Smooth muscle cell (in vitro differentiated cells): Measurements from ENCODE around the gene ZDHHC9. TPM values are rescaled to one million over a fixed set of nuclear protein-coding genes. Genes with fewer than 3 reads are reported as not detected.

Experiments
- DNase-seq: peaks from one replicate; lab custom pipeline; 2025; ENCODE audit not compliant: unreplicated experiment; lab: John Stamatoyannopoulos, UW
- H2AFZ ChIP-seq: fragments of 200-600 bp; sonication (generic); 2 replicates; pipeline ENCODE4 v1.6.0; 2016; ENCODE audit warnings: antibody characterized with exemption, low read depth, mild to moderate bottlenecking
- H3F3A ChIP-seq: fragments of 200-600 bp; sonication (generic); 2 replicates; pipeline ENCODE4 v1.6.0; 2017; ENCODE audit warnings: antibody characterized with exemption, low read depth
- H3K27ac ChIP-seq: fragments of 200-600 bp; sonication (generic); 2 replicates; pipeline ENCODE4 v1.5.1; 2016; ENCODE audit warnings: low read depth, mild to moderate bottlenecking
- H3K27me3 ChIP-seq: fragments of 200-600 bp; sonication (generic); 2 replicates; pipeline ENCODE4 v1.6.1; 2016; ENCODE audit warnings: low read depth, mild to moderate bottlenecking
- H3K36me3 ChIP-seq: fragments of 200-600 bp; sonication (generic); 2 replicates; pipeline ENCODE4 v1.5.1; 2016; ENCODE audit warnings: low read depth
- H3K4me1 ChIP-seq: fragments of 200-600 bp; sonication (generic); 2 replicates; pipeline ENCODE4 v1.5.1; 2016; ENCODE audit warnings: low read depth
- H3K4me2 ChIP-seq: fragments of 200-600 bp; sonication (generic); 2 replicates; pipeline ENCODE4 v1.6.0; 2016; ENCODE audit warnings: mild to moderate bottlenecking
- H3K4me3 ChIP-seq: fragments of 200-600 bp; sonication (generic); 2 replicates; pipeline ENCODE4 v1.5.1; 2016; ENCODE audit warnings: mild to moderate bottlenecking
- H3K79me2 ChIP-seq: fragments of 200-600 bp; sonication (generic); 2 replicates; pipeline ENCODE4 v1.6.0; 2016; ENCODE audit warnings: low read depth, mild to moderate bottlenecking
- H3K9ac ChIP-seq: fragments of 200-600 bp; sonication (generic); 2 replicates; pipeline ENCODE4 v1.6.0; 2016; ENCODE audit warnings: low read depth
- H3K9me3 ChIP-seq: fragments of 200-600 bp; sonication (generic); replicated peaks from 2 replicates; pipeline ENCODE4 v1.5.1; 2016; ENCODE audit warnings: low read depth
- H4K20me1 ChIP-seq: fragments of 200-600 bp; sonication (generic); 2 replicates; pipeline ENCODE4 v1.6.0; 2016; ENCODE audit warnings: low read depth
- CTCF ChIP-seq: fragments of 200-600 bp; sonication (generic); IDR thresholded peaks from 2 replicates; pipeline ENCODE4 v1.5.1; 2017; ENCODE audit warnings: borderline replicate concordance, mild to moderate bottlenecking, antibody characterized with exemption; ENCODE audit not compliant: insufficient read depth, poor library complexity, severe bottlenecking
- WGBS: methylation state at CpG from one replicate; pipeline ENCODE4 v1.1.7; 2016; ENCODE audit warnings: low lambda C conversion rate; 5-methylcytosine and 5-hydroxymethylcytosine counted together
- polyA plus RNA-seq: library from polyadenylated mRNA; unstranded; fragments of >200 nt; fragmentation: Nextera tagmentation; extraction: Ambion mirVana; gene quantifications from 2 replicates; pipeline ENCODE4 v1.2.1, GENCODE V29; 2016
- total RNA-seq: library from RNA; depleted of rRNA; stranded (reverse); fragments of >200 nt; gene quantifications from 2 replicates; pipeline ENCODE4 v1.2.3, GENCODE V29; 2014

ZDHHC9 gene
- total and polyA plus RNA-seq, 2 experiments from 2014 or later, result 44.3 to 45.7 TPM

- no peaks in the 10 kb centered on the region for H3F3A ChIP-seq
- H3K27ac ChIP-seq, result no peak overlapping the region
- no peaks in the 10 kb centered on the region for H3K4me1 ChIP-seq
- H4K20me1 ChIP-seq, result no peaks in the 10 kb centered on the region
- no peaks in the 10 kb centered on the region for H3K36me3 ChIP-seq
- no peaks in the 10 kb centered on the region for H3K9me3 ChIP-seq
- no peak overlapping the region for H3K4me2 ChIP-seq
- H3K79me2 ChIP-seq, result no peaks in the 10 kb centered on the region
- H3K9ac ChIP-seq, result no peak overlapping the region
- DNase-seq, result no peak
- H3K4me3 ChIP-seq, result no peak overlapping the region
- 79% methylated on average over 3 of the region's 3 CpGs for WGBS
- no peaks in the 10 kb centered on the region for H3K27me3 ChIP-seq
- TF ChIP-seq CTCF, result no peak
- H2AFZ ChIP-seq, result no peak overlapping the region
These were observed 45.2 kb downstream of the ZDHHC9 start for GRCh38 chrX:129798456-129798855.

- no peaks in the 10 kb centered on the region for H3K27me3 ChIP-seq
- H3K4me1 ChIP-seq, result no peaks in the 10 kb centered on the region
- no peak for DNase-seq
- H4K20me1 ChIP-seq, result no peaks in the 10 kb centered on the region
- H3F3A ChIP-seq, result no peaks in the 10 kb centered on the region
- H3K27ac ChIP-seq, result no peak overlapping the region
- H3K9me3 ChIP-seq, result no peaks in the 10 kb centered on the region
- H3K36me3 ChIP-seq, result no peaks in the 10 kb centered on the region
- no peak overlapping the region for H3K4me2 ChIP-seq
- no peak overlapping the region for H2AFZ ChIP-seq
- WGBS, result 86% methylated on average over 4 of the region's 4 CpGs
- no peak overlapping the region for H3K9ac ChIP-seq
- no peak for TF ChIP-seq CTCF
- no peak overlapping the region for H3K4me3 ChIP-seq
- no peaks in the 10 kb centered on the region for H3K79me2 ChIP-seq
These were observed 46.3 kb downstream of the ZDHHC9 start for GRCh38 chrX:129797251-129797906.

DNA sequence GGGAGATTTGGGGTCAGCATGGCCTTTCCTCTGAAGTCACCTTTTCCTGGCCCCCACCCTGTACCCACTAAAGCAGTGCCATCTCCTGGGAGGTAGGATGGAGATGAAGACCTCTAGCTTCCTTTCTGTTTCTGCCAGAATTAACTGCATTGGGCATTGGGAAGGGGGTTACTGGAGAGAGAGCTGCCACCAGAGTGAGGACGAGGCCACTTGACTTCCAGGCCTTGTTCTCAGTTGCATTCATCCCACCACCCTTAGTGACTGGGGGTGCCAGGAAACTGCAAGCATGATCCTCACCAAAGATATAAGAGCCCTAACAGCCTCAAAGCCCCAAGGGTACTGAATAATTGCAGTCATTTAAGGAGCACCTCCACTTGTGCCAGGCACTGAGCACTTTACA, 48.1 kb downstream of the ZDHHC9 start:
- no peak for TF ChIP-seq CTCF
- H3K4me3 ChIP-seq, result no peak overlapping the region
- H4K20me1 ChIP-seq, result no peaks in the 10 kb centered on the region
- no peaks in the 10 kb centered on the region for H3K9me3 ChIP-seq
- no peaks in the 10 kb centered on the region for H3K79me2 ChIP-seq
- H3K36me3 ChIP-seq, result no peaks in the 10 kb centered on the region
- H3K4me2 ChIP-seq, result no peak overlapping the region
- H2AFZ ChIP-seq, result no peak overlapping the region
- H3K27me3 ChIP-seq, result no peaks in the 10 kb centered on the region
- H3K9ac ChIP-seq, result no peak overlapping the region
- no peaks in the 10 kb centered on the region for H3F3A ChIP-seq
- WGBS, result 91% methylated on average over 1 of the region's 1 CpG
- no peak overlapping the region for H3K27ac ChIP-seq
- H3K4me1 ChIP-seq, result no peaks in the 10 kb centered on the region
- no peak for DNase-seq

GRCh38 chrX:129793604-129794191, 50.0 kb downstream of the ZDHHC9 start:
- H3K9me3 ChIP-seq, result no peaks in the 10 kb centered on the region
- no peak overlapping the region for H3K4me3 ChIP-seq
- DNase-seq, result no peak
- WGBS, result 88% methylated on average over 19 of the region's 20 CpGs
- no peaks in the 10 kb centered on the region for H3K36me3 ChIP-seq
- no peak overlapping the region for H2AFZ ChIP-seq
- no peak overlapping the region for H3K4me2 ChIP-seq
- no peaks in the 10 kb centered on the region for H3K27me3 ChIP-seq
- no peak overlapping the region for H3K9ac ChIP-seq
- H3K27ac ChIP-seq, result no peak overlapping the region
- H3K4me1 ChIP-seq, result no peaks in the 10 kb centered on the region
- H3K79me2 ChIP-seq, result no peaks in the 10 kb centered on the region
- H3F3A ChIP-seq, result no peaks in the 10 kb centered on the region
- TF ChIP-seq CTCF, result no peak
- no peaks in the 10 kb centered on the region for H4K20me1 ChIP-seq
